Naive B cell (primary cell): ENCODE data around the gene GPSM1. TPM values are rescaled to one million over a fixed set of nuclear protein-coding genes. Genes with fewer than 3 reads are reported as not detected.

Experiments used
- ATAC-seq, 2 donors: fragments of 150-1000 bp; cut with Tn5 transposase; 2 replicates each; pipeline ENCODE4 v1.10.0; 2021; ENCODE audit warnings: low read depth in 2 of 2, mild to moderate bottlenecking in 2 of 2, moderate library complexity in 2 of 2
- DNase-seq: peaks from one replicate; pipeline ENCODE4 v3.0.0; 2022
- H3K27ac Mint-ChIP-seq, 6 donors: one replicate each; pipeline ENCODE4 v1.8.0; 2020 to 2022; ENCODE audit warnings: mild to moderate bottlenecking in 6 of 6, mixed read lengths in 6 of 6, moderate library complexity in 5 of 6, inconsistent platforms in 2 of 6
- H3K27me3 Mint-ChIP-seq, 3 donors: one replicate each; pipeline ENCODE4 v1.8.0; 2021 to 2022; ENCODE audit warnings: mixed read lengths in 3 of 3, mild to moderate bottlenecking in 1 of 3
- H3K36me3 Mint-ChIP-seq, 2 donors: one replicate each; pipeline ENCODE4 v1.8.0; 2020 to 2022; ENCODE audit warnings: mixed read lengths in 2 of 2, inconsistent platforms in 1 of 2, mild to moderate bottlenecking in 1 of 2
- H3K4me1 Mint-ChIP-seq, 3 donors: one replicate each; pipeline ENCODE4 v1.8.0; 2020 to 2022; ENCODE audit warnings: mixed read lengths in 3 of 3, inconsistent platforms in 1 of 3, mild to moderate bottlenecking in 1 of 3, moderate library complexity in 1 of 3
- H3K4me3 Mint-ChIP-seq, 8 donors: one replicate each; pipeline ENCODE4 v1.8.0; 2020 to 2022; ENCODE audit warnings: mild to moderate bottlenecking in 8 of 8, mixed read lengths in 8 of 8, moderate library complexity in 8 of 8, inconsistent platforms in 2 of 8
- H3K9me3 Mint-ChIP-seq, 7 donors: one replicate each; pipeline ENCODE4 v1.8.0; 2020 to 2022; ENCODE audit warnings: mixed read lengths in 7 of 7, mild to moderate bottlenecking in 5 of 7, inconsistent platforms in 2 of 7, moderate library complexity in 1 of 7
- polyA plus RNA-seq, 6 donors: library from polyadenylated mRNA; unstranded; fragments of 300-500 nt; fragmentation: Illumina TruSeq; gene quantifications; one replicate each; pipeline ENCODE4 v1.2.3, GENCODE V29; 2021; ENCODE audit warnings: low read depth in 6 of 6

Gene GPSM1
- polyA plus RNA-seq, 6 donors from 2014 or later = 0.69 to 1.6 (median 0.94) TPM; not detected in 1

GRCh38 chr9:136367296-136368145 is 40.2 kb downstream of the GPSM1 start:
- no peak overlapping the region for H3K27ac Mint-ChIP-seq
- ATAC-seq = no peak
- no peaks in the 10 kb centered on the region for H3K9me3 Mint-ChIP-seq
- no peak for DNase-seq
- H3K36me3 Mint-ChIP-seq = no peaks in the 10 kb centered on the region
- peaks cover under 1 to 22% (median 8%) of the 10 kb centered on the region in 3 donors for H3K4me1 Mint-ChIP-seq
- H3K4me3 Mint-ChIP-seq = no peak overlapping the region
- H3K27me3 Mint-ChIP-seq = peaks cover 0 to 13% (median 0%) of the 10 kb centered on the region in 3 donors

GRCh38 chr9:136368190-136368589 is 40.9 kb downstream of the GPSM1 start:
- H3K4me1 Mint-ChIP-seq = peaks cover 0 to 23% (median 11%) of the 10 kb centered on the region in 3 donors
- no peak overlapping the region for H3K27ac Mint-ChIP-seq

GRCh38 chr9:136370037-136370436 is 42.7 kb downstream of the GPSM1 start:
- ATAC-seq (no peak), DNase-seq (no peak)
- no peak overlapping the region for H3K4me3 Mint-ChIP-seq
- no peaks in the 10 kb centered on the region for H3K36me3 Mint-ChIP-seq
- H3K27ac Mint-ChIP-seq = no peak overlapping the region
- peaks cover 0 to 26% (median 13%) of the 10 kb centered on the region in 3 donors for H3K4me1 Mint-ChIP-seq
- peaks cover 0 to 13% (median 0%) of the 10 kb centered on the region in 3 donors for H3K27me3 Mint-ChIP-seq
- H3K9me3 Mint-ChIP-seq = no peaks in the 10 kb centered on the region

More at GRCh38 chr9:136368190-136368589, 40.9 kb downstream of the GPSM1 start:
- no peaks in the 10 kb centered on the region for H3K36me3 Mint-ChIP-seq
- ATAC-seq = no peak
- H3K27me3 Mint-ChIP-seq = peaks cover 0 to 13% (median 0%) of the 10 kb centered on the region in 3 donors
- H3K9me3 Mint-ChIP-seq = no peaks in the 10 kb centered on the region
- no peak for DNase-seq
- H3K4me3 Mint-ChIP-seq = no peak overlapping the region

GRCh38 chr9:136370687-136371532 is 43.6 kb downstream of the GPSM1 start:
- no peak for DNase-seq
- H3K36me3 Mint-ChIP-seq = no peaks in the 10 kb centered on the region
- no peak for ATAC-seq
- H3K4me3 Mint-ChIP-seq = no peak overlapping the region
- H3K9me3 Mint-ChIP-seq = no peaks in the 10 kb centered on the region
- H3K27ac Mint-ChIP-seq = no peak overlapping the region
- H3K4me1 Mint-ChIP-seq = peaks cover 0 to 19% (median 12%) of the 10 kb centered on the region in 3 donors
- H3K27me3 Mint-ChIP-seq = peaks cover 0 to 6% (median 0%) of the 10 kb centered on the region in 3 donors

GRCh38 chr9:136371533-136371880 is 44.2 kb downstream of the GPSM1 start:
- H3K27ac Mint-ChIP-seq = no peak overlapping the region
- ATAC-seq (no peak), DNase-seq (no peak)
- peak overlapping the region in 1 of 8 donors; percentile 6 for H3K4me3 Mint-ChIP-seq
- no peaks in the 10 kb centered on the region for H3K9me3 Mint-ChIP-seq
- no peaks in the 10 kb centered on the region for H3K36me3 Mint-ChIP-seq
- peaks cover 0 to 14% (median 9%) of the 10 kb centered on the region in 3 donors for H3K4me1 Mint-ChIP-seq
- no peaks in the 10 kb centered on the region for H3K27me3 Mint-ChIP-seq

- DNase-seq (no peak), ATAC-seq (no peak)
- Mint-ChIP-seq H3K9me3 (no peaks in the 10 kb centered on the region), H3K27me3 (no peaks in the 10 kb centered on the region), H3K4me3 (no peak overlapping the region), H3K4me1 (peaks cover 0 to 14% (median 9%) of the 10 kb centered on the region in 3 donors), H3K27ac (no peak overlapping the region), H3K36me3 (no peaks in the 10 kb centered on the region)
These were observed 44.7 kb downstream of the GPSM1 start for GRCh38 chr9:136372006-136372405.

- no peaks in the 10 kb centered on the region for H3K36me3 Mint-ChIP-seq
- no peaks in the 10 kb centered on the region for H3K27me3 Mint-ChIP-seq
- H3K9me3 Mint-ChIP-seq = no peaks in the 10 kb centered on the region
- ATAC-seq (peak; percentile 65 to 67), DNase-seq (no peak)
- H3K4me1 Mint-ChIP-seq = peaks cover 0 to 18% (median 9%) of the 10 kb centered on the region in 3 donors
- H3K27ac Mint-ChIP-seq = peak overlapping the region in 1 of 6 donors; percentile 24
- peak overlapping the region in 3 of 8 donors; percentile 3 to 56 (median 19) for H3K4me3 Mint-ChIP-seq
These were observed 45.4 kb downstream of the GPSM1 start for GRCh38 chr9:136372561-136373299.

GRCh38 chr9:136373300-136374182 is 46.2 kb downstream of the GPSM1 start, which contains the start of gene CARD9:
CARD9 (minus strand) TSS chr9:136373669; CDS start chr9:136372078, 1,591 bp downstream.
- Mint-ChIP-seq H3K27ac (peak within 1 kb of the TSS in 2 of 6 donors; percentile 24 to 65), H3K4me3 (peak within 1 kb of the TSS in 4 of 8 donors; percentile 2 to 56 (median 33)), H3K36me3 (no peaks in the 10 kb centered on the region), H3K27me3 (no peaks in the 10 kb centered on the region), H3K4me1 (peaks cover 0 to 18% (median 9%) of the 10 kb centered on the region in 3 donors), H3K9me3 (no peaks in the 10 kb centered on the region)
- no peak for ATAC-seq
- no peak for DNase-seq

- DNase-seq (no peak), ATAC-seq (no peak)
- no peak overlapping the region for H3K27ac Mint-ChIP-seq
- peaks cover 0 to 18% (median 9%) of the 10 kb centered on the region in 3 donors for H3K4me1 Mint-ChIP-seq
- H3K36me3 Mint-ChIP-seq = no peaks in the 10 kb centered on the region
- H3K9me3 Mint-ChIP-seq = no peaks in the 10 kb centered on the region
- no peak overlapping the region for H3K4me3 Mint-ChIP-seq
- H3K27me3 Mint-ChIP-seq = no peaks in the 10 kb centered on the region
These were observed 46.8 kb downstream of the GPSM1 start for GRCh38 chr9:136374183-136374575.

- H3K4me3 Mint-ChIP-seq = no peak overlapping the region
- no peak overlapping the region for H3K27ac Mint-ChIP-seq
- H3K4me1 Mint-ChIP-seq = peaks cover 0 to 18% (median 9%) of the 10 kb centered on the region in 3 donors
- DNase-seq (no peak), ATAC-seq (no peak)
- H3K27me3 Mint-ChIP-seq = no peaks in the 10 kb centered on the region
- no peaks in the 10 kb centered on the region for H3K36me3 Mint-ChIP-seq
- H3K9me3 Mint-ChIP-seq = no peaks in the 10 kb centered on the region
These were observed 47.8 kb downstream of the GPSM1 start for GRCh38 chr9:136375096-136375495.

- no peaks in the 10 kb centered on the region for H3K27me3 Mint-ChIP-seq
These were observed 49.1 kb downstream of the GPSM1 start for GRCh38 chr9:136376457-136376856.

More at GRCh38 chr9:136376457-136376856, 49.1 kb downstream of the GPSM1 start:
- Mint-ChIP-seq H3K4me3 (no peak overlapping the region), H3K27ac (no peak overlapping the region), H3K36me3 (no peaks in the 10 kb centered on the region), H3K4me1 (peaks cover 0 to 18% (median 9%) of the 10 kb centered on the region in 3 donors), H3K9me3 (no peaks in the 10 kb centered on the region)
- ATAC-seq (no peak), DNase-seq (no peak)
